Panc1 (cell line): ENCODE data around the gene CEACAM21. TPM values are rescaled to one million over a fixed set of nuclear protein-coding genes. Genes with fewer than 3 reads are reported as not detected.

Experiments used
- ATAC-seq: fragments of 200-7000 bp; cut with Tn5 transposase; 2 replicates; pipeline ENCODE4 v1.9.1; 2020; ENCODE audit warnings: mild to moderate bottlenecking, moderate library complexity
- Bru-seq: library from RNA; stranded (reverse); fragments of 400-500 nt; gene quantifications from one replicate; lab custom pipeline; 2021; lab: Mats Ljungman, UMichigan
- BruChase-seq, 2 experiments: library from RNA; stranded (reverse); fragments of 400-500 nt; gene quantifications; one replicate each; lab custom pipeline; 2021; lab: Mats Ljungman, UMichigan
- BruUV-seq: library from RNA; stranded (reverse); fragments of 400-500 nt; replicated peaks from 2 replicates; lab custom pipeline; 2021; lab: Mats Ljungman, UMichigan
- CTCF ChIA-PET: fragments of 300-600 bp; sonication (Branson Sonifier 250); formaldehyde crosslinking; loops from one replicate; lab custom pipeline; 2022; ENCODE audit warnings: antibody characterized with exemption; lab: Charles Lee
- POLR2A ChIA-PET: fragments of 300-600 bp; sonication (Branson Sonifier 250); formaldehyde crosslinking; loops from one replicate; lab custom pipeline; 2022; ENCODE audit warnings: antibody characterized with exemption; lab: Charles Lee
- DNase-seq: peaks from one replicate; pipeline ENCODE4 v3.0.0-alpha.2; 2010; ENCODE audit warnings: low read depth, low spot score
- H3K27ac ChIP-seq: 2 replicates; pipeline ENCODE4 v1.5.1; 2011; ENCODE audit warnings: mild to moderate bottlenecking, low read length, inconsistent platforms
- H3K27me3 ChIP-seq: fragments of 200-500 bp; sonication (Bioruptor generic); 2 replicates; pipeline ENCODE4 v1.6.0; 2014; ENCODE audit warnings: low read length, inconsistent platforms; ENCODE audit not compliant: control insufficient read depth, insufficient read depth
- H3K36me3 ChIP-seq: fragments of 200-500 bp; sonication (Bioruptor generic); 2 replicates; pipeline ENCODE4 v1.5.1; 2014; ENCODE audit warnings: inconsistent platforms, mild to moderate bottlenecking, low read length, moderate library complexity; ENCODE audit not compliant: control insufficient read depth, insufficient read depth
- H3K4me1 ChIP-seq: 2 replicates; pipeline ENCODE4 v1.5.1; 2011; ENCODE audit warnings: inconsistent platforms, mild to moderate bottlenecking, low read length, moderate library complexity; ENCODE audit not compliant: control insufficient read depth, insufficient read depth
- H3K4me3 ChIP-seq, 2 experiments: 2 replicates each; pipeline ENCODE4 v1.5.1; 2011 to 2012; ENCODE audit warnings: low read depth in 2 of 2, low read length in 2 of 2, mild to moderate bottlenecking in 2 of 2, inconsistent platforms in 1 of 2, moderate library complexity in 1 of 2
- H3K9me3 ChIP-seq: fragments of 200-500 bp; sonication (Bioruptor generic); 2 replicates; pipeline ENCODE4 v1.5.1; 2014; ENCODE audit warnings: low read depth, mild to moderate bottlenecking, inconsistent platforms, low read length, moderate library complexity; ENCODE audit not compliant: control insufficient read depth, insufficient read depth
- CTCF ChIP-seq: fragments of 450-650 bp; IDR thresholded peaks from 2 replicates; pipeline ENCODE4 v1.5.1; 2017; ENCODE audit warnings: mild to moderate bottlenecking
- POLR2AphosphoS5 ChIP-seq: IDR thresholded peaks from 2 replicates; pipeline ENCODE4 v1.6.1; 2012; ENCODE audit warnings: mild to moderate bottlenecking, low read depth, low read length, moderate library complexity
- REST ChIP-seq, 2 experiments: IDR thresholded peaks; 2 replicates each; pipeline ENCODE4 v1.6.1; 2011 to 2012; ENCODE audit warnings: low read depth in 2 of 2, control low read depth in 1 of 2, low read length in 1 of 2, mild to moderate bottlenecking in 1 of 2, moderate library complexity in 1 of 2; ENCODE audit not compliant: insufficient read depth in 1 of 2
- SIN3A ChIP-seq: IDR thresholded peaks from 2 replicates; pipeline ENCODE4 v1.6.1; 2012; ENCODE audit warnings: low read depth, mild to moderate bottlenecking, low read length, moderate library complexity, borderline replicate concordance; ENCODE audit not compliant: insufficient read depth
- TCF7L2 ChIP-seq: IDR thresholded peaks from 2 replicates; pipeline ENCODE4 v1.6.1; 2011; ENCODE audit warnings: mild to moderate bottlenecking, low read depth, low read length, inconsistent platforms
- in situ Hi-C: cut with HindIII; loops from 2 replicates; pipeline ENCODE4 v1.10.0; 2016; ENCODE audit warnings: low sequenced_read_pairs, low pct_unique_long_range_greater_than_20kb
- intact Hi-C: fragments of 100-400 bp; cut with micrococcal nuclease; formaldehyde crosslinking; loops from one replicate; pipeline ENCODE4 v1.10.0; 2022; ENCODE audit not compliant: unreplicated experiment
- long read RNA-seq: library from polyadenylated mRNA; unstranded; transcript quantifications from one replicate; pipeline ENCODE4 v2.0.0, GENCODE V29; 2021; ENCODE audit not compliant: unreplicated experiment
- polyA plus RNA-seq: library from polyadenylated mRNA; unstranded; fragments of >200 nt; gene quantifications from one replicate; pipeline ENCODE4 v1.2.1, GENCODE V29; 2012; ENCODE audit warnings: missing spikeins; ENCODE audit not compliant: insufficient read length
- total RNA-seq: library from RNA; stranded (reverse); gene quantifications from one replicate; pipeline ENCODE4 v1.2.1, GENCODE V29; 2021; ENCODE audit not compliant: unreplicated experiment

Gene CEACAM21
- total RNA-seq (not detected), Bru-seq, nascent RNA (percentile 3 among the genes with signal in this experiment), BruChase-seq, experiment 1, labeled RNA remaining after a 2-hour chase (percentile 3 among the genes with signal in this experiment), BruChase-seq, experiment 2, labeled RNA remaining after a 6-hour chase (percentile 3 among the genes with signal in this experiment)
- polyA plus RNA-seq = not detected
- long read RNA-seq = 0 reads

- in situ Hi-C loops (no loop called here), intact Hi-C loops (no loop called here)
- H3K36me3 ChIP-seq = no peaks in the 10 kb centered on the region
- CTCF ChIA-PET = no interaction called here
- TF ChIP-seq SIN3A (no peak), TCF7L2 (no peak), POLR2AphosphoS5 (no peak), CTCF (no peak), REST (IDR thresholded peaks at IDR 0.05; ENCODE audit: insufficient read depth in 1 of 2, low read depth in 2 of 2, low read length in 1 of 2) (no peak)
- H3K4me3 ChIP-seq = no peak within 1 kb of the TSS
- DNase-seq = no peak
- BruUV-seq = no TSS peak
- H3K9me3 ChIP-seq = no peaks in the 10 kb centered on the region
- no peak within 1 kb of the TSS for H3K27ac ChIP-seq
- no peak for ATAC-seq
- POLR2A ChIA-PET = no interaction called here
- H3K4me1 ChIP-seq = no peaks in the 10 kb centered on the region
- H3K27me3 ChIP-seq = no peaks in the 10 kb centered on the region; the same call in 1 of the 2 replicates
Measured at GRCh38 chr19:41575998-41576397, at the start of gene CEACAM21. Gene CEACAM21 (plus strand): TSS chr19:41576166. CDS start chr19:41576275, 109 bp downstream.

- in situ Hi-C loops = no loop called here
- no TSS peak for BruUV-seq
- POLR2A ChIA-PET = no interaction called here
Measured at GRCh38 chr19:41527089-41527488, 48.9 kb upstream of the CEACAM21 start.

GRCh38 chr19:41528106-41528505 is 47.9 kb upstream of the CEACAM21 start:
- no peak for TF ChIP-seq TCF7L2
- no peak for TF ChIP-seq CTCF
- no peak for TF ChIP-seq POLR2AphosphoS5
- no peak for TF ChIP-seq REST (IDR thresholded peaks at IDR 0.05; ENCODE audit: insufficient read depth in 1 of 2, low read depth in 2 of 2, low read length in 1 of 2)
- TF ChIP-seq SIN3A = no peak
- DNase-seq (no peak), ATAC-seq (no peak)
- intact Hi-C loops (no loop called here), in situ Hi-C loops (no loop called here)
- no TSS peak for BruUV-seq
- Histone ChIP-seq H3K27ac (no peak overlapping the region), H3K36me3 (no peaks in the 10 kb centered on the region), H3K4me1 (no peaks in the 10 kb centered on the region), H3K9me3 (no peaks in the 10 kb centered on the region), H3K27me3 (peaks cover 35% of the 10 kb centered on the region), H3K4me3 (no peak overlapping the region)
- ChIA-PET POLR2A (no interaction called here), CTCF (no interaction called here)

More at GRCh38 chr19:41527089-41527488, 48.9 kb upstream of the CEACAM21 start:
- Histone ChIP-seq H3K4me3 (no peak overlapping the region), H3K36me3 (no peaks in the 10 kb centered on the region), H3K27ac (no peak overlapping the region), H3K27me3 (peaks cover 37% of the 10 kb centered on the region), H3K9me3 (no peaks in the 10 kb centered on the region), H3K4me1 (no peaks in the 10 kb centered on the region)
- DNase-seq (no peak), ATAC-seq (no peak)
- intact Hi-C loops = no loop called here
- CTCF ChIA-PET = no interaction called here
- TF ChIP-seq POLR2AphosphoS5 = no peak
